ENCODE data around the gene RGS12.

Gene RGS12

GRCh38 chr4:3336382-3337356, 43.8 kb downstream of the RGS12 start:
- DNase-seq = no peak

- no peak for DNase-seq
Observed at GRCh38 chr4:3337357-3337732, 44.5 kb downstream of the RGS12 start.

DNA sequence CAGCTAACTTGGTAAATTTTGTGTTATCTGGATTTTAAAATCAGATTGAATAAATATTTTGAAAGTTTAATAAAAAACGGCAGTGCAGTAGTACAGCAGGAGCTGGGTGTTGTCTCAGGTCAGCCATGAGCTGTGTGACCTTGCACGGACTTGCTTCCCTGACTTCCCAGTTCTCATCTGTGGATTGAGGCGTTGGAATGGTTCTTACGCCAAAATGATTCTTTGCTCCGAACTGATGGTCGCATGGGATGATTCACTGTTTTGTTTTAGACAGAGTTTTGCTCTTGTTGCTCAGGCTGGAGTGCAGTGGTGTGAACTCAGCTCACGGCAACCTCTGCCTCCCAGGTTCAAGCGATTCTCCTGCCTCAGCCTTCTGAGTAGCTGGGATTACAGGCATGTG, 45.0 kb downstream of the RGS12 start:
- DNase-seq = no peak

- no peak for DNase-seq
Observed at GRCh38 chr4:3338321-3338838, 45.6 kb downstream of the RGS12 start.

DNA sequence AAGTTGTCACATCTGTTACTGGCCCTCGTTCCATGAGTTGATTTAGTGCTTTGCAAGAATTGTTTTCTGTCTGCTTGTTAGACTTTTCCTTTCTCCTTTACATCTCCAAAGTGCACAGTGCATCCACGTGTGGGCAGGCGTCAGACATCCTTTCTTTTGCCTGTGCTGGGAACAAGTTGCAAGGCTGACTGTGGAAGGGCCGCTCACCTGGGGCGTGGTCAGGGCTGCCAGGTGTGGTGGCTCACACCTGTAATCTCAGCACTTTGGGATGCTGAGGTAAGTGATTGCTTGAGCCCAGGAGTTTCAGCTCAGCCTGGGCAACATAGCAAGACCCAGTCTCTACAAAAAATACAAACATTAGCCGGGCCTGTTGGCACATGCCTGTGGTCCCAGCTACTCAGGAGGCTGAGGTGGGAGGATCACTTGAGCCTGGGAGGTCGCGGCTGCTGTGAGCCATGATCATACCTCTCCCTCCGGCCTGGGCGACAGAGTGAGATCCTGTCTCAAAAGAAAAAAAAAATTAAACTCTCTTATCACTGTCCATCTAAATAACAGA, 46.2 kb downstream of the RGS12 start:
- DNase-seq = no peak

- DNase-seq = no peak
Observed at GRCh38 chr4:3339577-3339976, 46.8 kb downstream of the RGS12 start.

GRCh38 chr4:3340038-3340699, 47.3 kb downstream of the RGS12 start:
- DNase-seq = no peak

DNA sequence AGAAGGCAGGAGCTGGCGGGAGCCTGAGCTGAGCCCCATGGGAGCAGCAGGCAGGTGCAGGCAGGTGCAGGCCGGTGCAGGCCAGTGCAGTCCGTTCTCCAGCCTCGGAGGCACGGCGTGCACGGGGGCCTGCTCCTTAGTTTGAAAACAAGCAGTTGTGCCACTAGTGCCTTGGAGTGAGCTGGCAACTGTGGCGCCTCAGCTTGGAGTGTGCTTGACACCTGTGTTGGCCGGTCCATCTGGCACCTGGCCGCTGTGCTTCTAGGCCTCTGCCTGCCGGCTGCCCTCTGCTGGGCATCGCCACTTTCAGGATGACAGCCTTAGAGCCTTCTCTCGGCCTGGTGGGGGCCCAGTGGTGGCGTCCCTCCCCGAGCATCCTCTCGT, 47.9 kb downstream of the RGS12 start:
- no peak for DNase-seq

GRCh38 chr4:3341760-3342159, 48.9 kb downstream of the RGS12 start:
- DNase-seq = no peak

- no peak for DNase-seq
Observed at GRCh38 chr4:3342182-3342854, 49.5 kb downstream of the RGS12 start.
